Measurements from ENCODE around the gene TBC1D16.
A peak's percentile ranks its signal among the peaks of the same experiment; 100 is the strongest.

TBC1D16 gene, protein sequence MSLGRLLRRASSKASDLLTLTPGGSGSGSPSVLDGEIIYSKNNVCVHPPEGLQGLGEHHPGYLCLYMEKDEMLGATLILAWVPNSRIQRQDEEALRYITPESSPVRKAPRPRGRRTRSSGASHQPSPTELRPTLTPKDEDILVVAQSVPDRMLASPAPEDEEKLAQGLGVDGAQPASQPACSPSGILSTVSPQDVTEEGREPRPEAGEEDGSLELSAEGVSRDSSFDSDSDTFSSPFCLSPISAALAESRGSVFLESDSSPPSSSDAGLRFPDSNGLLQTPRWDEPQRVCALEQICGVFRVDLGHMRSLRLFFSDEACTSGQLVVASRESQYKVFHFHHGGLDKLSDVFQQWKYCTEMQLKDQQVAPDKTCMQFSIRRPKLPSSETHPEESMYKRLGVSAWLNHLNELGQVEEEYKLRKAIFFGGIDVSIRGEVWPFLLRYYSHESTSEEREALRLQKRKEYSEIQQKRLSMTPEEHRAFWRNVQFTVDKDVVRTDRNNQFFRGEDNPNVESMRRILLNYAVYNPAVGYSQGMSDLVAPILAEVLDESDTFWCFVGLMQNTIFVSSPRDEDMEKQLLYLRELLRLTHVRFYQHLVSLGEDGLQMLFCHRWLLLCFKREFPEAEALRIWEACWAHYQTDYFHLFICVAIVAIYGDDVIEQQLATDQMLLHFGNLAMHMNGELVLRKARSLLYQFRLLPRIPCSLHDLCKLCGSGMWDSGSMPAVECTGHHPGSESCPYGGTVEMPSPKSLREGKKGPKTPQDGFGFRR

DNA sequence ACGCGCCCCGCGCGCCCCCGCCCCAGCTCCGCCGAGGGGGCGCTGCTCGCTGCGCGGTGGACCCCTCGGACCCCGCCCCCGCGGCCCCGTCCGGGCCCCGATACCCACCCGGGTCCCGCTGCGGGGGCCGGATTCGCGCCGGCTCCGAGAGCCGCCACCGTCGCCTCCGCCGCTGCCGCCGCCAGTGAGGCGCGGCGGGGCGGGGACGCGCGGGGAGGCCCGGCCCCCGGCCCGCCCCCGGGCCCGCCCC lies at the start of gene TBC1D16:
Gene TBC1D16, minus strand, starts transcription at position 186 of the 250 bp plus-strand sequence. CDS start 22,325 bp downstream, outside the sequence.
- H3K36me3 ChIP-seq (ENCODE audit: insufficient read depth, low read length), result 0 out of 2 replicates have a peak, but pooled peaks cover under 1% of the 10 kb centered on the region

DNA sequence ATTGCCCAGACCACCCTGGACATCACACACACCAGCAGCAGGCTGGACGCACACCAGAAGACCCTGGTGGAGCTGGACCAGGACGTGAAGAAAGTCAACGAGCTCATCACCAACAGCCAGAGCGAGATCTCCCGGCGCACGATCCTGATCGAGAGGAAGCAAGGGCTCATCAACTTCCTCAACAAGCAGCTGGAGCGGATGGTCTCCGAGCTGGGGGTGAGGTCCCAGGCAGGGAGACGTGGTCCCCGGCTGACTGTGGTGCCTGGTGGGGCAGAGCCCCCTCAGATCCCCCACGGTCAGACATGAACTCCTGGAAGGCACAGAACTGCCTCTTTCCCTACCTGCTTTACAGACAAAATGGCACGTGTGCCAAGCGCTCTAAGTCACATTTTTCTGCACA lies 49.1 kb upstream of the TBC1D16 start:
- Histone ChIP-seq H3K4me3 (ENCODE audit: low read depth, low read length) (no peak overlapping the region), H3K27me3 (ENCODE audit: insufficient read depth, low read length) (no peaks in the 10 kb centered on the region)

More for the DNA sequence above, at the start of gene TBC1D16:
- Histone ChIP-seq H3K27ac (ENCODE audit: low read depth, low read length) (peak within 1 kb of the TSS; percentile 71), H3K4me1 (ENCODE audit: control insufficient read depth, insufficient read depth, low read length, unreplicated experiment) (peaks cover 18% of the 10 kb centered on the region), H3K79me2 (ENCODE audit: control insufficient read depth, insufficient read depth, low read length, unreplicated experiment) (peaks cover 49% of the 10 kb centered on the region), H2AFZ (ENCODE audit: low read length, unreplicated experiment) (peak within 1 kb of the TSS; percentile 63), H3K4me3 (ENCODE audit: low read depth, low read length) (peak within 1 kb of the TSS; percentile 94), H3K27me3 (ENCODE audit: insufficient read depth, low read length) (no peaks in the 10 kb centered on the region)

DNA sequence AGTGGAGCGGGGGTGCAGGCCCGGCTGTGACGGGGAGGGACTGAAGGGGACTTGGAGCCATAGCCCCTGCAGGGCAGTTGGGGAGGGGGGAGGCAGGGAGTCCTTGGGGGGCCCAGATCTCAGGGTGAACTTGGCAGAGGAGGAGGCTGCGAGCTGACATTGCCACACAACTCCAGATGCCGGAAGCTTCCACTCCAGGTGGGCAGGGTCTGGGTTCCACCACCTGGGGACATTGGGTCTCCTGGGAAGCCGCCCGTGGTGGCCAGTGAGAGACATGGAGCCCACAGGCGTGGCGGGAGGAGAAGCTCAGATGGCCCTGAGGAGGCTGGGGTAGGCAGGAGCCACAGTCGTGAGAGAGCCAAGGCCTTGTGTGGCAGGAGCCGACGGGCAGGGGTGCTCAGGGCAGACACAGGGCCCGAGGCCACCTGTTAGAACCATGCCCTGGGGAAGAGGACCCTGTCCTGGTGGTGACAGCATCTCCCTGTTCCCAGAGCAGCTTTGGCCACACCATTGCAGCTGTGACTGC lies 47.5 kb upstream of the TBC1D16 start:
- H2AFZ ChIP-seq (ENCODE audit: low read length, unreplicated experiment), result no peak overlapping the region
- no peak overlapping the region for H3K27ac ChIP-seq (ENCODE audit: low read depth, low read length)
- H3K79me2 ChIP-seq (ENCODE audit: control insufficient read depth, insufficient read depth, low read length, unreplicated experiment), result no peaks in the 10 kb centered on the region
- no peak overlapping the region for H3K4me3 ChIP-seq (ENCODE audit: low read depth, low read length)
- H3K27me3 ChIP-seq (ENCODE audit: insufficient read depth, low read length), result no peaks in the 10 kb centered on the region
- H3K36me3 ChIP-seq (ENCODE audit: insufficient read depth, low read length), result no peaks in the 10 kb centered on the region
- H3K4me1 ChIP-seq (ENCODE audit: control insufficient read depth, insufficient read depth, low read length, unreplicated experiment), result peaks cover 8% of the 10 kb centered on the region

More for the DNA sequence above, 49.1 kb upstream of the TBC1D16 start:
- no peaks in the 10 kb centered on the region for H3K36me3 ChIP-seq (ENCODE audit: insufficient read depth, low read length)
- H3K27ac ChIP-seq (ENCODE audit: low read depth, low read length), result no peak overlapping the region
- H2AFZ ChIP-seq (ENCODE audit: low read length, unreplicated experiment), result no peak overlapping the region
- H3K79me2 ChIP-seq (ENCODE audit: control insufficient read depth, insufficient read depth, low read length, unreplicated experiment), result no peaks in the 10 kb centered on the region
- peaks cover 8% of the 10 kb centered on the region for H3K4me1 ChIP-seq (ENCODE audit: control insufficient read depth, insufficient read depth, low read length, unreplicated experiment)

DNA sequence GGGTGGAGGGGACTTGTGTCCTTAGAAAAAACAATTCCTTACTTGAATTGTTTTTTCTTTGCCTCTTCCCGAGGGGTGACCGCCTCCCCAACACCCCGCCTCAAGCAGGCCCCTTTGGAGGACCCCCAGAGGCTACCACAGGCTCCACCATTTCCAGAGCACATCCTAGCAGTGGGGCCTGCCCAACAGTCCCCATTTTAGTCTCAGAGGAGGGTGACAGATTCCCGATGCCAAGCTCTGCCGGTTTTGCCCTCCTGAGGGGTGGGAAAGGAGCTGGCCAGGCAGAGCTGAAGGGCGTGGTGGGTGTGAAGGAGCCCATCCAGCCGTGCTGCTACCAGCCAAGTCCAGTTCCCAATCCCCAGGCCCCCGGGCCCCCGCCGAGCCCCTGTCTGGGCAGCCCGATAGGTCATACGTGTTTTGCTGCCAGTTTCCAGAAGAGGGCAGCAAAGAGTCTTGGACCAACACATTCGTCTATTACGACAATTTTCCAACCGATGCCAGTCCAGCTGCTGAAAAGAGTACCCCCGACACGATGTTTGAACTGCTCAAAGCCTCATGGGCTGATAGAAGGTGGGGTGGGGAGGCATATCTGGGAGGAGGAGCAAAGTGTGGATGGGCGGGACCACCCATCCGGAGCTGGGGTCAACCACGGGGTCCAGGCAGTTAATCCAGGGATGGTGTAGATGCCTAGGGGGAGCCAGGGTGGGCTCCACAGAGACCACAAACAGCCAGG lies 46.9 kb upstream of the TBC1D16 start:
- H3K27ac ChIP-seq (ENCODE audit: low read depth, low read length), result no peak overlapping the region
- H2AFZ ChIP-seq (ENCODE audit: low read length, unreplicated experiment), result peak overlapping the region; percentile 53
- H3K4me3 ChIP-seq (ENCODE audit: low read depth, low read length), result peak overlapping the region; percentile 57; the same call in 1 of the 2 replicates
- H3K79me2 ChIP-seq (ENCODE audit: control insufficient read depth, insufficient read depth, low read length, unreplicated experiment), result no peaks in the 10 kb centered on the region
- H3K36me3 ChIP-seq (ENCODE audit: insufficient read depth, low read length), result no peaks in the 10 kb centered on the region
- no peaks in the 10 kb centered on the region for H3K27me3 ChIP-seq (ENCODE audit: insufficient read depth, low read length)
- peaks cover 8% of the 10 kb centered on the region for H3K4me1 ChIP-seq (ENCODE audit: control insufficient read depth, insufficient read depth, low read length, unreplicated experiment)

DNA sequence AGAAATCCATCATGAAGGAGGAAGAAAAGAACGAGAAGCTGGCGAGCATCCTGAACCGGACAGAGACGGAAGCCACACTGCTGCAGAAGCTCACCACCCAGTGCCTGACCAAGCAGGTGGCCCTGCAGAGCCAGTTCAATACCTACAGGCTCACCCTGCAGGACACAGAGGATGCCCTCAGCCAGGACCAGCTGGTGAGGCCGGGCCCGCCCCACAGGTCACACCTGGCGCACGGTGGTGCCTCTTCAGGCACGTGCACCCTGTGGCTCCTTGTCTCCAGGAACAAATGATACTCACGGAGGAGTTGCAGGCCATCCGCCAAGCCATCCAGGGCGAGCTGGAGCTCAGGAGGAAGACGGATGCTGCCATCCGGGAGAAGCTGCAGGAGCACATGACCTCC lies 45.9 kb upstream of the TBC1D16 start:
- Histone ChIP-seq H3K36me3 (ENCODE audit: insufficient read depth, low read length) (no peaks in the 10 kb centered on the region), H3K27ac (ENCODE audit: low read depth, low read length) (no peak overlapping the region), H3K4me3 (ENCODE audit: low read depth, low read length) (no peak overlapping the region), H2AFZ (ENCODE audit: low read length, unreplicated experiment) (no peak overlapping the region), H3K4me1 (ENCODE audit: control insufficient read depth, insufficient read depth, low read length, unreplicated experiment) (peaks cover 8% of the 10 kb centered on the region), H3K79me2 (ENCODE audit: control insufficient read depth, insufficient read depth, low read length, unreplicated experiment) (no peaks in the 10 kb centered on the region), H3K27me3 (ENCODE audit: insufficient read depth, low read length) (no peaks in the 10 kb centered on the region)

DNA sequence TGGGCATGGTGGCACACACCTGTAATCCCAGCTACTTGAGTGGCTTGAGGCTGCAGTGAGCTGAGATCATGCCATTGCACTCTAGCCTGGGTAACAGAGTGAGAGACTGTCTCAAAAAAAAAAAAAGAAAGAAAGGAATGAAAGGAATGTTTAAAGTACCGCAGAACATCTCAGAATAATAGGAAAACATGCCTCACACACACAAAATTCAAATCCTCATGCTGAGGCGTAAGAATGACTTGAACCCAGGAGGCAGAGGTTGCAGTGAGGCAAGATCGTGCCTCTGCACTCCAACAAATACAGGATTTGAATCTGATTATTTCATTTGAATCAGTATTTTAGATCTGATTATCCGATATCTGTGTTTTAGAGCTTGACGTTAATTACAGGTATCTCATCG lies 44.4 kb upstream of the TBC1D16 start:
- no peaks in the 10 kb centered on the region for H3K36me3 ChIP-seq (ENCODE audit: insufficient read depth, low read length)
- no peak overlapping the region for H2AFZ ChIP-seq (ENCODE audit: low read length, unreplicated experiment)
- H3K27ac ChIP-seq (ENCODE audit: low read depth, low read length), result no peak overlapping the region
- H3K4me3 ChIP-seq (ENCODE audit: low read depth, low read length), result no peak overlapping the region
- peaks cover 8% of the 10 kb centered on the region for H3K4me1 ChIP-seq (ENCODE audit: control insufficient read depth, insufficient read depth, low read length, unreplicated experiment)
- H3K79me2 ChIP-seq (ENCODE audit: control insufficient read depth, insufficient read depth, low read length, unreplicated experiment), result no peaks in the 10 kb centered on the region
- no peaks in the 10 kb centered on the region for H3K27me3 ChIP-seq (ENCODE audit: insufficient read depth, low read length)

DNA sequence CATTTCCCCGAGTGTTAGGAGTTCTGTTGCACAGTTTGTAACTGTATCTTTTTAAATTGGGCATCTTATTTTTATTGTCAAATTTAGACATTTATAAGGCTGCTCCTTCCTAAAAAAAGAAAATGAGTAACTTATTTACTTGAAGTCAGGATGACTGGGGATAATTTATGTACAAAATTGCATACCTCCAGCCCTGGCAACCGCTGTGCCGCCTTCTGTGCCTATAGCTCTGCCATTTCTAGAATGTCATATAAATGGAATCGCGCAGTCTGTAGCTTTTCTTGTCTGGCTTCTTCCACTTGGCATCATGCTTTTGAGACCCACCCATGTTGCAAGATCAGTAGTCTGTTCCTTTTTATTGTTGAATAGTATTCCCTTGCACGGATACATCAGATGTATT lies 36.7 kb upstream of the TBC1D16 start:
- Histone ChIP-seq H3K27ac (ENCODE audit: low read depth, low read length) (no peak overlapping the region), H3K4me3 (ENCODE audit: low read depth, low read length) (no peak overlapping the region), H3K79me2 (ENCODE audit: control insufficient read depth, insufficient read depth, low read length, unreplicated experiment) (no peaks in the 10 kb centered on the region), H3K4me1 (ENCODE audit: control insufficient read depth, insufficient read depth, low read length, unreplicated experiment) (peaks cover 18% of the 10 kb centered on the region), H2AFZ (ENCODE audit: low read length, unreplicated experiment) (no peak overlapping the region), H3K27me3 (ENCODE audit: insufficient read depth, low read length) (no peaks in the 10 kb centered on the region), H3K36me3 (ENCODE audit: insufficient read depth, low read length) (no peaks in the 10 kb centered on the region)

DNA sequence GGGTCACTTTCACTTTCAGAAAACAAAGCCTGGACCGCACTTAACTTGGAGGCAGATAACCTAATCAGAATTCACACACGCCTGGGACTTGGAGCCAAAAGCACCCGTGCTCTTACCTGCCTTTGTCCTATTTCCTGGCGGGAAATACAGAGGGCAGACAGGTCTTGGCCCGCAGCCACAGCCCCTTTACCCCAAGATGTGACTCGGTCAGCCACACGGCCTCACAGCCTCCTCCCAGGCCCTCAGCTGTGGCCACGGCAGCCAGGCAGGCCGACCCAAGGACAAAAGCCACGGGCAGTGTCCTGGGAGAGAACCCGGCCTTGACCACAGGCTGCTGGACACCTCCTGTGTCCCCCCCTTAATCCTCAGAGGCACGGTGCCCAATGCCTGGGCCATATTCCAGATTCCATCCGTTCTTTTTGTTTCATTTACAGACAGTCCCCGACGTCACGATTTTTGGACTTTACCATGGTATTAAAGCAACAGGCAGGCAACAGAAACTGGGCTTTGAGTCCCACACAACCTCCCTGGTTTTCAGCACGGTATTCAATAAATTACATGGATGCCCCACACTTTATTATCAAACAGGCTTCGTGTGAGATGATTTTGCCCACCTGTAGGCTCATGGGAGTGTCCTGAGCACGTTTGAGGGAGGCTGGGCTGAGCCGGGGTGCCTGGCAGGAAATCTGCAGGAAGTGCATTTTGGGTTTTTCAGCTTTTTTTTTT lies 35.6 kb upstream of the TBC1D16 start:
- Histone ChIP-seq H2AFZ (ENCODE audit: low read length, unreplicated experiment) (peak overlapping the region; percentile 7), H3K27me3 (ENCODE audit: insufficient read depth, low read length) (no peaks in the 10 kb centered on the region), H3K4me1 (ENCODE audit: control insufficient read depth, insufficient read depth, low read length, unreplicated experiment) (peaks cover 18% of the 10 kb centered on the region), H3K4me3 (ENCODE audit: low read depth, low read length) (peak overlapping the region; percentile 70), H3K79me2 (ENCODE audit: control insufficient read depth, insufficient read depth, low read length, unreplicated experiment) (no peaks in the 10 kb centered on the region), H3K27ac (ENCODE audit: low read depth, low read length) (peak overlapping the region; percentile 42), H3K36me3 (ENCODE audit: insufficient read depth, low read length) (no peaks in the 10 kb centered on the region)

DNA sequence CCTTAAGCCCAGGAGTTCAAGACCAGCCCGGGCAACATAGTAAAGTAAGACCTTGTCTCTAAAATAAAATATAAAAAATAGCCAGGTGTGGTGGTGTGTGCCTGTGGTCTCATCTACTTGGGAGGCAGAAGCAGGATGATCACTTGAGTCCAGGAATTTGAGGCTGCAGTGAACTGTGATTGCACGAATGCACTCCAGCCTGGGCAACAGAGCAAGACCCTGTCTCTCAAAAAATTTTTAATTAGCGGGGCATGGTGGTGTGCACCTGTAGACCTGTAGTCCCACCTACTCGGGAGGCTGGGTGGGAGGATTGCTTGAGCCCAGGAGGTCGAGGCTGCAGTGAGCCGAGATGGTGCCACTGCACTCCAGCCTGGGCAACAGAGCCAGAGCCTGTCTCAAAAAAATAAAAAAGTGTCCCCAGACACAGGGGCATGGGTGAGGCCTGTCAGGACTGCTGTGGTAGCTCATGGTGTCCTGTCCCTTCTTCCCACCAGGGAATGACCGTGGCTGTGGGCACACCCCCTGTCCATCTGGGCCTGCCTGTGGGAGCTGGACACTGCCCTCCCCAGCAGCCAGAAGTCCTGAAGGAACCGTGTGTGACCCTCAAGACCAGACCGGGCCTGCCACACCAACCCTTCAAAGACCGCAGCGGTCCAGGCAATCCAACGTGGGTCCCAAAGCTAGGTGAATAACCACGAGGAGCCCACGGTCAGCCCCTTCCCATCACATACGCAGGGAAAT lies 34.9 kb upstream of the TBC1D16 start:
- peak overlapping the region; percentile 42 for H3K27ac ChIP-seq (ENCODE audit: low read depth, low read length)
- H2AFZ ChIP-seq (ENCODE audit: low read length, unreplicated experiment), result peak overlapping the region; percentile 7
- no peaks in the 10 kb centered on the region for H3K27me3 ChIP-seq (ENCODE audit: insufficient read depth, low read length)
- H3K4me3 ChIP-seq (ENCODE audit: low read depth, low read length), result peak overlapping the region; percentile 70
- peaks cover 18% of the 10 kb centered on the region for H3K4me1 ChIP-seq (ENCODE audit: control insufficient read depth, insufficient read depth, low read length, unreplicated experiment)
- no peaks in the 10 kb centered on the region for H3K36me3 ChIP-seq (ENCODE audit: insufficient read depth, low read length)
- H3K79me2 ChIP-seq (ENCODE audit: control insufficient read depth, insufficient read depth, low read length, unreplicated experiment), result no peaks in the 10 kb centered on the region

Data from ACC112 (cell line).